ENCODE results near the gene PKN2.
A peak's percentile ranks its signal among the peaks of the same experiment; 100 is the strongest.

GRCh38 chr1:88736633-88737248 is 52.7 kb downstream of the PKN2 start:
- TF ChIP-seq POLR2A (IDR thresholded peaks at IDR 0.05) (no peak), CTCF (IDR thresholded peaks at IDR 0.05) (peak in 5 of 7 experiments; percentile 15 to 43 (median 35))

Measured in body of pancreas (tissue), 4 donors.